AG04449 (cell line): Measurements from ENCODE around the gene AMFR.

Experiments used
- CTCF ChIA-PET: fragments of 350-600 bp; formaldehyde crosslinking; extraction: SDS; loops from one replicate; lab custom pipeline; 2021; ENCODE audit warnings: antibody characterized with exemption; lab: Yijun Ruan, JAX
- POLR2A ChIA-PET: fragments of 400-600, 350-600 bp; formaldehyde crosslinking; extraction: SDS; loops from one replicate; lab custom pipeline; 2020; ENCODE audit warnings: antibody characterized with exemption, inconsistent platforms; lab: Yijun Ruan, JAX
- DNase-seq: peaks from one replicate; pipeline ENCODE4 v3.0.0-alpha.2; 2010; ENCODE audit warnings: low read depth, low spot score
- H3K4me3 ChIP-seq: 2 replicates; pipeline ENCODE4 v1.5.1; 2011; ENCODE audit warnings: low read depth, mild to moderate bottlenecking, control low read depth, low read length
- CTCF ChIP-seq: IDR thresholded peaks from one replicate; pipeline ENCODE4 v1.5.1; 2011; ENCODE audit warnings: mild to moderate bottlenecking, moderate library complexity, low read length, control low read depth, inconsistent platforms; ENCODE audit not compliant: insufficient read depth; ENCODE audit errors: missing control alignments

AMFR gene

GRCh38 chr16:56346131-56346890, 79.0 kb downstream of the AMFR start:
- no peak for DNase-seq
- H3K4me3 ChIP-seq = no peak overlapping the region
- CTCF ChIA-PET = interaction anchor here (1.0 to 1.4 kb wide), 2 partner anchors 10 to 29 kb away, joined by 3 to 12 read pairs; no protein-coding TSS in a partner anchor
- no peak for TF ChIP-seq CTCF
- POLR2A ChIA-PET = no interaction called here

GRCh38 chr16:56345406-56346050, 79.8 kb downstream of the AMFR start:
- H3K4me3 ChIP-seq = no peak overlapping the region
- ChIA-PET POLR2A (no interaction called here), CTCF (no interaction called here)
- DNase-seq = no peak
- TF ChIP-seq CTCF = no peak

GRCh38 chr16:56344518-56345405, 80.6 kb downstream of the AMFR start:
- H3K4me3 ChIP-seq = no peak overlapping the region
- ChIA-PET CTCF (interaction anchor here (1.0 kb wide), 1 partner anchor 400 kb away, joined by 3 read pairs; no protein-coding TSS in a partner anchor), POLR2A (no interaction called here)
- DNase-seq = no peak
- TF ChIP-seq CTCF = no peak

- POLR2A ChIA-PET = no interaction called here
- TF ChIP-seq CTCF = no peak
- no peak for DNase-seq
- CTCF ChIA-PET = interaction anchor here (1.0 to 5.5 kb wide), 3 partner anchors 12 to 399 kb away, joined by 3 to 40 read pairs (median 5); no protein-coding TSS in a partner anchor
- no peak overlapping the region for H3K4me3 ChIP-seq
These were observed 81.5 kb downstream of the AMFR start for GRCh38 chr16:56343661-56344517.

GRCh38 chr16:56341656-56342399, 83.5 kb downstream of the AMFR start:
- POLR2A ChIA-PET = no interaction called here
- no peak overlapping the region for H3K4me3 ChIP-seq
- DNase-seq = no peak
- CTCF ChIA-PET = interaction anchor here (1.7 to 5.5 kb wide), 3 partner anchors 9 to 24 kb away, joined by 5 to 40 read pairs (median 9); no protein-coding TSS in a partner anchor
- no peak for TF ChIP-seq CTCF
